Epidermal melanocyte (primary cell): ENCODE data around the gene SERPINB1.
"Not testable (repeated sequence)": the region's sequence is repeated elsewhere in the genome, so short reads cannot be mapped to it uniquely, and the experiment has no call there.

Experiments
- DNase-seq: peaks from one replicate; pipeline ENCODE4 v3.0.0; 2011; ENCODE audit warnings: low spot score; ENCODE audit not compliant: insufficient read length

Gene SERPINB1

DNA sequence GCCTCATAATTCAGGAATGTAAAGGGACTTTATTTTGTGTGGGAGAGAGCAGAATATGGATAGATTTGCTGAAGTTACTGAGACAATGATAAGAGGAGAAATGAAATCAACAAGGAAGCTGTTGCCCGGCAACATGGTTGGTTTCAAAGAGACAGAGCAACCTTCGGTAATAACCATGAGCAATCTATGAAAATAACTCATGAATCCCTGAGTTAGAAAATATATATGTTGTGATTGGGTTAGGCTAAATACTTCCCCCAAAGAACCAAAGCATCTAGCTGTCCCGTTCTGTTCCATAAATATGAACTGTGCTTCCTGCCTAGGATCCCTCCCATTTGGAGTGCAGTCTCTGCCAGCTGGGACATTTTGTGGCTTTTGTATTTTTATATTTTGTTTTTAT lies 23.1 kb downstream of the SERPINB1 start:
- no peak for DNase-seq

DNA sequence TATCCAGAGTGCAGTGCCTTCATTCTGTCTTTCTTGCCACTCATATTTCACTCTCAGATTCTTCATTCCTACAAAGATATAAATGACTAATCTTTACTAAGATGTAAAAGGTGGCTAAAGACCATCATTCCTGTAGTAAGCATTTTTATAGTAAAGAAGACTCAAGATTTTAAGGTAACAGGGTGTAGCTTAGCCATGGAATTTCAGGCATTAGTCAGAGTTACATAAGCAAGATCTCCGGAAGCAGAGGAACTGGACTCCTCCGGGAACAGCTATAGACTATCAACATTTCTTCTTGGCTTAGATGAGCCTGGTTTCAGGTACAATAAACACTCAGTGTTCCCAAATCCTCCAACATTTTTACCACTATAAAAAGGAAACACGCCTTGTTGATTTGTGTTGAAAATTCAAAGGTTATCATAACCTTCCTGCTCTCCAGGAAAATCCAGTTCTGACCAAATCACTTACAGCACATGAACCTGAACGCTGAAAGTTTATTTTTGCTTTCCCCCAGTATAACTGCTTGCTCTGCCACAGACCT lies 23.7 kb downstream of the SERPINB1 start:
- no peak for DNase-seq

GRCh38 chr6:2816158-2816557 lies 25.5 kb downstream of the SERPINB1 start:
- DNase-seq: no peak

DNA sequence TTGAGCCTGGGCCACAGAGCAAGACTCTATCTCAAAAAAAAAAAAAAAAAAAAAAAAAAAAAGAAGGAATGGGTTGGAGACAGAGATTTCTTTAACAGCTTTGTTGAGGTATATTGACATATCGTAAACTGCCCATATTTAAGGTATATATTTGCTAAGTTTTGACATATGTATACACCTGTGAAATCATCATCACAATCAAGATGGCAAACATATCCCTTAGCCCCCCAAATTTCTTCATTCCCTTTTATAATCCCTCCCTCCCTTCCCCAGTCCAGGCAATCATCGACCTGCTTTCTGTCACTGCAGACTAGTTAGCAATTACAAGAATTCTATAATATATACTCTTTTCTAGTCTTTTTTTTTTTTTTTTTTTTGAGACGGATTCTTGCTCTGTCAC lies 29.0 kb downstream of the SERPINB1 start:
- no peak for DNase-seq

GRCh38 chr6:2810092-2810671 lies 31.5 kb downstream of the SERPINB1 start:
- DNase-seq: no peak

DNA sequence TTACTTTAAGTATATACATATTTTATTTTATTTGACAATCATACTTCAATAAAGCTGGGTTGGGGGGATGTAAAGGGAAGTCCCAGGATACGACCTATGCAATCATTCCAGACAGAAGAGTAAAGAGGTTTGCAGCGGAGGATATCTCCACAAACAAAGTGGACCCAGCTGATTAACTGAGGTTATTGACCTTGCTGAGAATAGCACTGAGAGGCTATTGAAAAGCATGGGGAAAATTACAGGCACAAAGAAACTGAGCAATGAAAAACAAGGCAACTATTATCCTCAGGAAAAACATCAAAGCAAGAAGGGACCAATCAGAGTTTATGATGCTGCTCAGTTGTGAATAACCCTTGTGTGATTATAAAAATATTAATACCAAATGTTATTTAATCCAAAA lies 32.6 kb downstream of the SERPINB1 start:
- DNase-seq: peak; percentile 70

DNA sequence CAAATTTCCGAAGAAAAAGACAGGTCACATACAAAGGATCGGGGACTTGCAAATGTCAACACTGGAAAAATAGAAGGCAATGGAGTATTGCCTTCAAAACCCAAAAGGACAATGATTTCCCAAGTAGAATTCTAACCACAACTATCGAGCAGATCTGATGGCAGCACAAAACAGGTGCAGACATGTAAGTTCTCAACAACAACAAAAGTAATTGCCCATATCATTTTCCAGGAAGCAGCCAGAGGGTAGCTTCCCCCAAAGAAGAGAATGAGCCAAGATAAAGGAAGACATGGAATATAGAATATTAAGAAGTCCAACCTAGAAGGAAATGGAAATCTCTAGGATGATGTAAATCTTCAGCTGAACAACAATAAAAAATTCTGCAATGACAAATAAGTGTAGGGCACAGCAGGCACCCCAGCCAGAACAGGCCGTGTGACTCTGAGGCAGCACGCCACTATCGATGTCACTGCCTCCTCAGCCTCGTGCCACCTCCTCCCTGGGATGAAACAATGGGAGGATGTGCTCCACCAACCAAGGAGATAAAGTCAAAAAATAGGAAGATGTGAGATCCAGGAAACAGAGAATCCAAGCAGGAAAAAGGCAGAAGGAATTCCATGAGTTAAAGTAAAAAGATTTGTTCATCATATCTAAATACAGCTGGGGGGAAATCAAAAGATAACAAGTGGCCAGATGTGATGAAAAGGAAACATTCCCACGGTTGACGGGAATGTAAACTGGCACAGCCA lies 34.1 kb downstream of the SERPINB1 start:
- no peak for DNase-seq

DNA sequence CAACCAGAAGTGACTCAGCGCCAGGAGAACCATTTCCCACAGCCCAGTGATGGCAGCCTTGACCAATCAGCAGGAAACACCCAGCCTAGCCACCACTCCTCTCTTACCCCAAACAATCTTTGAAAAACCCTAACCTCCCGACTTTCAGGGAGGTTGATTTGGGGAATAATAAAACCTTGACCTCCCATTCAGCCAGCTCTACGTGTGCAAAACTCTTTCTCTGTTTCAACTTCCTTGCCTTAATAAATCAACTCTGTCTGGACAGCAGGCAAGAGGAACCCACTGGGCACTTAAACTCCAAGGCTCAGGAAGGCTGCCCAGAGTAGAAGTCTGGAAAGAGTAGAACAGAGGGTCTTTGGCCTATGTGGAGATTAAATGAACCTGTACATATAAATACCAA lies 35.0 kb downstream of the SERPINB1 start:
- DNase-seq: no peak

DNA sequence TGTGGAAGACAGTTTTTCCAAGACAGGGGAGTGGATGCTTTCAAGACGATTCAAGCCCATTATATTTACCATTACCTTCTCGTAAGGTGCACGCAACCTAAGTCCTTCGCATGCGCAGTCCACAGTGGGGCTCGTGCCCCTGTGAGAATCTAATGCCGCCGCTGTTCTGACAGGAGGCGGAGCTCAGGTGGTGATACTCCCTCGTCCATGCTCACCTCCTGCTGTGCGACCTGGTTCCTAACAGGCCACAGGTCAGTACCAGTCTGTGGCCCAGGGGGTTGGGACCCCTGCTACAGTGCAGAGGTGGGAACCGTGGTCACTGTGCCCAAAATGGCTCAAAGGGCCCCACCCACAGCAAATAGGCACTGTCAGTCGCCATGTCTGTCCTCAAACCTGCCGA lies 36.6 kb downstream of the SERPINB1 start:
- DNase-seq: no peak

GRCh38 chr6:2804516-2804915 lies 37.1 kb downstream of the SERPINB1 start:
- DNase-seq: no peak

- DNase-seq: no peak
These were observed 37.8 kb downstream of the SERPINB1 start for GRCh38 chr6:2803731-2804429.

DNA sequence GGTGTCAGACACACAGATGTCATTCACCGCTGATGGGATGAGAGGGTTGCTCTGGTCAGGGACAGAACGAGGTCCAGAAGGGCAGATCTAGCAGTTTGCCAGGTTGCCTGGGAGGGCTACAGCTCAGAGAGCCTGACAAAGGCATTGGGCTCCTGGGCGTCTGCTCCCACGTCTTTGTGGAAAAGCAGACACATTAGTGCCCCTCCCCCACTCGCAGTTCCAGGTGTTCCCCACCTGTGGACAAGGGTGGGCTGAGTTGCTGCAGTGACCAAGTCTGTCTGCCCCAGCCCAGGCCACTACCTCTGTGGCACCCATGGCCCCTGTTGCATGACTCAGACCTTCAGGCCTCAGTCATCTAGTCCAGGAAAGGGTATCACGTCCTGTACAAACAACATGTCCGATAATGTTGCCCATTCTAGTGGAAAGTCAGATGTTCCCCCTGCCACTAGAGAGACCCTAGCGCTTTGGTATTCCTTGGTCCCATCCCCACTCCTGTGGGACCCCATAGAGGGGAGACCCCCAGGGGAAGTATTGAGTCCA lies 39.1 kb downstream of the SERPINB1 start:
- no peak for DNase-seq

GRCh38 chr6:2801687-2802086 lies 40.0 kb downstream of the SERPINB1 start:
- not testable (repeated sequence) for DNase-seq

- DNase-seq: no peak
These were observed 40.9 kb downstream of the SERPINB1 start for GRCh38 chr6:2800552-2801316.

DNA sequence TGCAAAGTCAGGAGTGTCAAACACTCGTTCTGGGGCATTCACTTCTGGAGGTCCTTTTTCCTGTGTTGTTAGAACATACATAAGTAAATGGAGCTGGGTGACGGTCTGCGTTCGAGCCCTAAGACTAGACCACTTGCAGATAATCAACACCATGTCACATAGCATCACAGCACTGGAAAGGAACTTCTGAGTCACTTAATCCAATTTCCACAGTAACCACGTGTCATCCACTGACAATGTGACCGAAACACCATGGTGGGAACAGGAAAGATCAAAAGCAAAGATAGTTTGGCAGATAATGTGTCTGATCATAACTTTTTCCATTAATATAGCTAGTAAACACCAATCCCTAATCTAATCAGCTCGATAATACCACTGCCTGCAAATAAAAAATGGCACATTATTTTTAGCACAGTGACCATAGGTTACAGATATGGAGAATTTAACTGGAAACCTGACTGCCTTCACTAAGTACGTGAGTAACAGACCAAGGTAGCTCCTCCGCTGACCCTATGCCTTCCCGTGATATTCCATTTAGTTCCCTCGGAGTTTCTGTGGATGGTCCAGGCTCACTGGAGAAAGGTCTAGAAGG lies 41.6 kb downstream of the SERPINB1 start:
- no peak for DNase-seq

DNA sequence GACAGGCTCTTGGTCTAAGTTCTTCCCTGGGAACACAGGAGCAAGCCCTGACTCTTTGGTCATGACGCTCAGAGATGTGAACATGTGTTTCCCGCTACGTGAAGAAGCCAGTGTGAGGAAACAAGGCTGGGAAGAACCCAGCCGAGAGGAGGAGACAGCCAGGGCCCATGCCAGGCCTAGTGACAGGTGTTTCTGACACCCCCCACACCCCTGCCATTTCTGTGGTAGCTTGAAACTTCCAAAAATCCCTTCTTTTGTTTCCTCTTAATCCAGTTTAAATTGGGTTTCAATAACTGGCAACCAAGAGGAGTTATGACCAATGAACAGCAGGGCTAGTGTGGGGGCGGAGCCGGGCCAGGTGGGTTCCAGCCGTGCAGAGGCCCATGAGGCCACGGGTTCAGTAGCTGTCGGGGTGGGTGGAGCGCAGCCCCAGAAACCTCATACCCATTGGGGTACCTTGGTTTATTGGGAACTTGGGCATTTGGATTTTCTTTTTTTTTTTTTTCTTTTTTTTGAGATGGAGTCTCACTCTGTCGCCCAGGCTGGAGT lies 43.0 kb downstream of the SERPINB1 start:
- no peak for DNase-seq

DNA sequence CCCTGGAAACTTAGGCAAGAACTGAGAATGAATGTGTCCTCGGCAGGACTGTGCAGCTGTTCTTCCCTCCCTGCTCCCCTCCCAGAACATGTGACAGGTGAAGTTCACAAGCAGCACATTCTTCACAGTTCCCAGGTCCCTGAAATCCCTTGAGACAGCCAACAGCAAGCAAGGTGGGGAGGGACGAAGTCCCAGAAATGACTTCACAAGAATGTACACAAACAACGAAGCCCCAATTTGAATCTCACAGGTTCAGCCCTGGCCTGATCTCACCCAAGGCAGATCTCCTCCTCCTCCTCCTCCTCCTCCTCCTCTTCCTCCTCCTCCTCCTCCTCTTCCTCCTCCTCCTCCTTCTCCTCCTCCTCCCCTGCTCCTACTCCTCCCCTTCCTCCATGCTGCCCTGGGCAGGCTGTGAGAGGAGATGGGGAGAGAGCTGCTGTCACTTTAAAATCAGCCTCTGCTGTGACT lies 44.1 kb downstream of the SERPINB1 start:
- DNase-seq: no peak

DNA sequence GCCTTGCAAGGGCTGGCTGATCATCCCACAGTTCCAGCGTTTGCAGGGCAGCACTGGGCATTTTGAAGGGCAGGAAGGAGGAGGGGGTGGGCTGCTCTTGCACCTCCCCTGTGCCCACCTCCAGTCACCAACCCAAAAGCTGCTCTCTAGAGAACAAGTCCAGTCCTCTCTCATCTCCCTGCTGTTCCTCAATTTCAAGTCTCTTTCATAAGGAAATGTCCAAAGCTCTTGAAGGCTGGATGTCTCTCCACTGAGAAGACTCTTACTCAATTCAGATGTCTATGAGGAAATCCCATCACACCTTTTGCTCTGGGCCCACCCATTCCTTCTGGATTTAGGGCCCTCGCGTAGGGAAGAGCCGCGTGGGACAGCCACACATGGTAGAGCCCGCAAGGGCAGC lies 44.8 kb downstream of the SERPINB1 start:
- no peak for DNase-seq

DNA sequence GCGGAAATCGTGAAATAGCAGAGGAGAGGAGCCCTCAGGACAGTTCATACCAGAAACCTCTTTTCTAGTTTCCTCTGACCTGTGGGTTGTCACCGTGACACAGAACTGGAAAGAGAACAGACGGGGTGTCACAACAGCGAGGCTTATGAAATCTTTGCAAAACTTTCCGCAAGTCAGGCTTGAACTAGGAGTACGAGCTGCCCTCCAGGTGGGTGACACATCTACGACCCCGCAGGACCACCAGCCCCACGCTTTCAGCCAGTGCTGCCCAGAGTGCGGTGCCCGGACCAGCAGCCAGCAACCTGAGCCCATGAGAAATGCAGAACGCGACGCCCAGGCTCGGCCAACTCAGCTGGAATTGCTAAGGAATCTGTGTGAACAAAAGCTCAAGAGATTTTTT lies 45.7 kb downstream of the SERPINB1 start:
- no peak for DNase-seq

DNA sequence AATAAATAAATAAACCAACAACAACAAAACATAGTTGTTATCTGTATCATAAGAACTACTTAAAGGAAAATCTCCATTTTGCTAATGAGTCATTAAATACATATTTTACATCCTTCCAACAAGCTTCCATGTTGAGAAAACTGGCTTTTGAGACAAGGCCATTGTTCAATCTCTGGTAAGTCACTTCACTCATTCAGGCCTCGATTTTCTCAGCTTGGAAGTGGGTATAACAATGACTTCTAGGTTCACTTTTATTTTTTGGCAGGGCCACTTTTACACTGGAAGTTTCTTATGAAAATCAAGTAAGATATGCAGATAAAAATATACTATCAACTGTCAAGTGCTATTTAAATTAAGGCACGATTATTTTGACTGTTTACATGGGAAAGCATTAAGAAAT lies 46.5 kb downstream of the SERPINB1 start:
- no peak for DNase-seq
